ENCODE data around the gene TAS2R50.

GRCh38 chr12:11031307-11031706 is 44.6 kb upstream of the TAS2R50 start, which contains the start of gene TAS2R31:
- TF ChIP-seq POLR2A (IDR thresholded peaks at IDR 0.05) = no peak
- no peak for TF ChIP-seq CTCF (IDR thresholded peaks at IDR 0.05)
